Epithelial cell of proximal tubule (primary cell): ENCODE measurements around the gene IP6K3. TPM values are rescaled to one million over a fixed set of nuclear protein-coding genes. Genes with fewer than 3 reads are reported as not detected.

Source experiments
- DNase-seq: peaks from one replicate; pipeline ENCODE4 v3.0.0-alpha.2; 2011; ENCODE audit warnings: low read depth
- H3K4me3 ChIP-seq: 2 replicates; pipeline ENCODE4 v1.5.1; 2011; ENCODE audit warnings: low read depth, mild to moderate bottlenecking, low read length
- CTCF ChIP-seq: conservative IDR thresholded peaks from 2 replicates; pipeline ENCODE4 v1.5.1; 2012; ENCODE audit warnings: low read depth, mild to moderate bottlenecking, low read length
- total RNA-seq: library from RNA; depleted of rRNA; stranded (reverse); fragments of >200 nt; gene quantifications from 2 replicates; pipeline ENCODE4 v1.2.3, GENCODE V29; 2015

IP6K3 gene
- total RNA-seq, 1 donor from 2014 or later: 0.40 TPM

GRCh38 chr6:33749401-33749800 lies 2.7 kb upstream of the IP6K3 start:
- no peak for DNase-seq
- no peak for TF ChIP-seq CTCF
- no peak overlapping the region for H3K4me3 ChIP-seq

DNA sequence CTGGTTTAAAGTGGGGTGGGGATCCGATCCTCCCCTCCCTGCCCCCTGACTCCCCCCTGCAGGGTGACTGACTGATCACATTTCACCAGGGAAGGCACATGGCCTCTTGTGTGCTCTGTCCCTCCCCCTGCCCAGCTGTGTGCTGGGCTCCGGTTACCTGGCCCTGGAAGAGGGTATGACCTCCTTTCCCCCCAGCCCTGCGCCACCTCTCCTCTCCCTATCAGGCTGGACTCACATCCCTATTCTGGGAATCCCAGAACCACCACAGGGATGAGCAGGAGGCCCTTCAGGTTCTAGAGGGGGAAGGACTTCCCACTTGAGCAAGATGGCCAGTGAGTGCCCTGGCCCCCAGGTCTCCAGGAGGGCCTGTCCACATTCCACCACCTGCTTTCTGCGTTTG lies 2.1 kb upstream of the IP6K3 start:
- no peak for DNase-seq
- TF ChIP-seq CTCF: no peak
- H3K4me3 ChIP-seq: no peak overlapping the region

GRCh38 chr6:33747823-33748222 lies 1.1 kb upstream of the IP6K3 start:
- no peak overlapping the region for H3K4me3 ChIP-seq
- no peak for DNase-seq
- TF ChIP-seq CTCF: no peak

GRCh38 chr6:33746036-33746600 lies 587 bp downstream of the IP6K3 start:
- H3K4me3 ChIP-seq: peak overlapping the region; percentile 47
- TF ChIP-seq CTCF: peak; percentile 21
- DNase-seq: no peak

- TF ChIP-seq CTCF: no peak
- peak overlapping the region; percentile 47 for H3K4me3 ChIP-seq
- DNase-seq: no peak
Observed at GRCh38 chr6:33745548-33745947, 1.2 kb downstream of the IP6K3 start.

GRCh38 chr6:33744895-33745546 lies 1.7 kb downstream of the IP6K3 start:
- DNase-seq: no peak
- no peak for TF ChIP-seq CTCF
- peak overlapping the region; percentile 32 for H3K4me3 ChIP-seq
